GM12874 (cell line): ENCODE measurements around the gene ACTA2.

Source experiments
- TF ChIP-seq, protein P1 (sequence below): IDR thresholded peaks from 2 replicates; pipeline ENCODE4 v1.5.1; 2011; ENCODE audit warnings: low read depth, mild to moderate bottlenecking, control low read depth, low read length, moderate library complexity; ENCODE audit not compliant: insufficient read depth

Gene ACTA2

DNA sequence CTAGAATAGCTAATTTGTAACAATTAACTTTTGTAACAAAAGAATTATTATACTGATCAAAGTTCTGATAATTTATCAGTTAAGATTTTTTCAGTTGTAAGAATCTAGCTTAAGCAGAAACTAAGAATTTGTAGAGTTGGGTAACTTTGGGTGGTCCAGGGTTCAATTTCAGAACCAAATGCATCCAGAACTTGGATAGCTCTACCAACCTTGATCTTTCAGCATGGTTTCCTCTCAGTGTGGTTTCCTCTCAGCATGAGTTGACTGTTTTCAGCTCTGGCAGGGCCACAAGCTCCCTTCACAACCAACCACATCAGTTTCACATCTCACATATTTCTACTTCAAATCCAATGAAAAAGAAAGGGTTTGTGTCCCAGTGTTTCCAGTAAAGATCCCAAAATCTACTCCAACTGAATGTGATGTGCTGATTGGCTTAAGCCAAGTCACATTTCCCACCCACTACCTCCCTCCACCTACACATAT, 34.7 kb upstream of the ACTA2 start:
- TF ChIP-seq, protein P1, sequence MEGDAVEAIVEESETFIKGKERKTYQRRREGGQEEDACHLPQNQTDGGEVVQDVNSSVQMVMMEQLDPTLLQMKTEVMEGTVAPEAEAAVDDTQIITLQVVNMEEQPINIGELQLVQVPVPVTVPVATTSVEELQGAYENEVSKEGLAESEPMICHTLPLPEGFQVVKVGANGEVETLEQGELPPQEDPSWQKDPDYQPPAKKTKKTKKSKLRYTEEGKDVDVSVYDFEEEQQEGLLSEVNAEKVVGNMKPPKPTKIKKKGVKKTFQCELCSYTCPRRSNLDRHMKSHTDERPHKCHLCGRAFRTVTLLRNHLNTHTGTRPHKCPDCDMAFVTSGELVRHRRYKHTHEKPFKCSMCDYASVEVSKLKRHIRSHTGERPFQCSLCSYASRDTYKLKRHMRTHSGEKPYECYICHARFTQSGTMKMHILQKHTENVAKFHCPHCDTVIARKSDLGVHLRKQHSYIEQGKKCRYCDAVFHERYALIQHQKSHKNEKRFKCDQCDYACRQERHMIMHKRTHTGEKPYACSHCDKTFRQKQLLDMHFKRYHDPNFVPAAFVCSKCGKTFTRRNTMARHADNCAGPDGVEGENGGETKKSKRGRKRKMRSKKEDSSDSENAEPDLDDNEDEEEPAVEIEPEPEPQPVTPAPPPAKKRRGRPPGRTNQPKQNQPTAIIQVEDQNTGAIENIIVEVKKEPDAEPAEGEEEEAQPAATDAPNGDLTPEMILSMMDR: no peak

DNA sequence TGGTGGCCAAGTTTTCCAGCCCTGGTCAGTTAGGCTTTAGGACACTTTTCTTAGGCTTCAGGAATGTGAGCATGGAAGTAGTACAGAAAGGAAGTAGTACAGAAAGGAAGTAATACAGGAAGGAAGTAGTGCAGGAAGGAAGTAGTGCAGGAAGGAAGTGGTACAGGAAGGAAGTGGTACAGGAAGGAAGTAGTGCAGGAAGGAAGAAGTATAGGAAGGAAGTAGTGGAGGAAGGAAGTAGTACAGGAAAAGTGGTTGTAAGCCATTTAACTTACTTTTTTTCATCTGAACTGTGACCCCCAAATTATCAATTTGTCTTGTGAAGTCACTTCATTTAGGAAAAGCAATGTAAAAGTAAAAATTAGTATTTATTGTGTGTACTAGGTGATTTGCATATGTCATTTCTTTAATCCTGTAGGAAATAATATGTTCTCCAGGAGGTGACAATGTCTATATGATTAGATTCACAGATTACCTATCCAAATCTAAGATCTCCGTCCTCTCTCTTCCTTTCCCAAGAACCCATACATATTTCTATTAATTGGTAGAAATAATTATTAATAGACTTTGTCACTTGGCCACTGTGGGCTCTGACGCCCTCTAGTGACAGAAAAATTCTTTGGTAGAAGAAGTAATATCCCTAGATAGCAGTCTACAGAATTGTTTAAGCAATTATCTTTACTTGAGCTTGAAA, 34.1 kb upstream of the ACTA2 start:
- TF ChIP-seq, protein P1: peak; percentile 30; the same call in 1 of the 2 replicates

DNA sequence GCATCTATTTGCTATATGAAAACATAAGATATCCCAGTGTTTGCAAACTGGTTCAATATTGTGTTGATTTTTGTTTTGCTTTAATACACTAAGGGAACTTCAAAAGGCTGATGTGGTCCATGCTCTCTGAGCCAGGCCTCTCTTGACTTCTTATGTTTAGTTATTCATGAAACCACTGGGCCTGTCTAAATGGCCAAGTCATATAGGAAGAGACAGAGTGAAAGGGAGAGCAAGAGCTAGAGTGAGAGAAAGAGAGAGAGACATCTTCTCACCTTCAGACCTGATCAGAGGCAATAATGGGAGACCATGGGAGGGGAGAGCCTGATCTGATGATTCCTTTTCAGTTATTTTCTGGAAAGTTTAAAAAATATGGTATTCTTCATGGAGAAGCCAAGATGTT, 32.0 kb upstream of the ACTA2 start:
- TF ChIP-seq, protein P1: no peak

DNA sequence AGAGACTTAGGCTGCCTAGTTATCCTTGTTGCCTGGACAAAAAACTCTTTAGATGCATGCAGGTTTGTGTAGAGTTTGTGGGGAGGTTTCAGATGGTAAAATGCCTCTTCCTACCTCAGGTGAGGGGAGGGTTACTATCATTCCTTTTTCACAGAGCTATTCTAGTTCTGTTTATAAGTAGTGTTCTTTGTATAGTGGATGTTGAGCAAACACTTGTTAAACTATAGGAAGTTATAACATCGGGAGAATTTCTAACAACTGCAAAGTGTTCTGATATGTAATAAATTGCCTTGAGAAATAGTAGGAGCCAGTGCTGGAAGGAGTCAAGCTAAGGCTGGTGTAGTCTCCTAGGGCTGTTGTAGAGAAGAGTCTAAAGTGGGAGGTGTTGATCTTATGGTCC, 31.4 kb upstream of the ACTA2 start:
- TF ChIP-seq, protein P1: no peak

DNA sequence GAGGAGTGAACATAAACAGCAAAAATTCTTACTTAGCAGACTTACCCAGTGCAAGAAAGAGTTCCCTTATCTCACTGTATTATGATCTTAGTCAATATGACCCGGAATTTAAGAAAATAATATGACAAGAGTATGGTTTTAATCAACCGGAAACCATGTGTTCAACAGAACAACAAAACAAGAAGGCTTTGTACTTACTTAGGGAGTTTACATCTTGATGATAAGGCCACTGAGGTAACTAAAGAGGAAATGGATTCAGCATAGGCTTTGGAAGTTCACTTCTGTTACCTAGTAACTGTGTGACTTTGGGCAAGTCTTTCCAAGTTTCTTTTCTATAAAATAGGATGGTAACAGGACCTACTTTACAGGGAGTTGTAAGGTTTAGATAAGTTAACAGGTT, 30.6 kb upstream of the ACTA2 start:
- TF ChIP-seq, protein P1: no peak

DNA sequence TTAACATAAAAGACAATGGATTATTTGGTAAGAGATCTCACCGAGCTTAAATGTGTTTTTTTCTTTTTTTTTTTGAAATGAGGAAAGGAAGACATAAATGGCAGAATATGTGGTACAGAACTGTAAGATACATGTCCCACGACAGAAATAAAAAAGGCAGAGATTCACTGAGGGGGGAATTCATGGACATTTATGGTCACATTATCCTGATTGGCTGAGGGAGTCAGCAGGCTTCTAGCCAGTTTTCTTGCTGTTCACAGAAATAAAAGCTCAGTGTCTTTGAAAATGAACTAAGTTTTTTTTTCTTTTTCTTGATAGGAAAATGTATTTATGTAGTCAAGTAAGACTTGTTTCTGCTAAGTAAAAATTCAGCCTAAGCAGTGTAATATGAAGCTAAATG, 29.8 kb upstream of the ACTA2 start:
- TF ChIP-seq, protein P1: no peak

DNA sequence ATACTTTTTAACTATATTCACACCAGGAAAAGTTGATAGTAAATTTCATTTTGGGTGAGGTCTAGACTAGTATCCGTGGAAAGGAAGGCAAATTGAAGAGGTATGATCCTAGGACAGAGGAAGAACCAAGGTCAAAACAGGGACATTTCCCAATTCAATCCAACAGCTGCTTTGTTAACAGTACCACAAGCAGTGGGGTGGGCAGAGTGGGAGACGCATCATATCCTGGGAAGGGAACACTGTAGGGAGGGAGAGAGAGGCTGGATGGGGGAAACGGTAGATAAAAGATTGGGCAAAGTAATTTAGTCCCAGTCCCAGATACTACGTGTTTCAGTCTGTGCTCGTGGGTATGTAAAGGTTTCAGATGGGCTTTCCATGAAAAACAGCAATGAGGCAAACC, 28.9 kb upstream of the ACTA2 start:
- TF ChIP-seq, protein P1: no peak

DNA sequence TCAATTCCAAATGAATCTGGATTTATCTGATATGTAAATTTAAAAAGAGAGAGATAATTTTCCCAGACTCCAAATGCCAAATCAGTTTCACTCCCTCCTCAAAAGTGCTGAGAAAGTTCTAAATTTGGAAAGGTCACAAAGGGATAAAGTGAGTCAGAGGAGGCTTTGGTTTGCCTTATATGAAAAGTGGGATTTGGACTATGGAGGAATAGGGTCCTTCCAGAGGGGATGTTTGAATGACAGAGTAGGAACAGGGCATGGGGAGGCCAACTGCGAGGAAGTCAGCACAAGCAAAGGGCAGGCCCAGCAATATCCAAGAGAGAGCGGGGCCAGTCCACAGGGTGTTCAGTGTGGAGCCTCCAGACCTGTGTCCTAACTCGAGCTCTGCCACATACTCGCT, 28.2 kb upstream of the ACTA2 start:
- TF ChIP-seq, protein P1: no peak
